Activated CD4-positive, alpha-beta memory T cell treated with anti-CD3 and anti-CD28 coated beads for 36 hours (primary cell): Measurements from ENCODE around the gene TCHP. TPM values are rescaled to one million over a fixed set of nuclear protein-coding genes. Genes with fewer than 3 reads are reported as not detected.
A peak's percentile ranks its signal among the peaks of the same experiment; 100 is the strongest.

Experiments used
- CTCF ChIA-PET: fragments of 350-600 bp; sonication (Branson Sonifier 250); formaldehyde crosslinking; loops from one replicate; lab custom pipeline; 2021; ENCODE audit warnings: antibody characterized with exemption, inconsistent platforms; lab: Charles Lee
- POLR2A ChIA-PET: fragments of 350-600 bp; sonication (Branson Sonifier 250); formaldehyde crosslinking; loops from one replicate; lab custom pipeline; 2021; ENCODE audit warnings: antibody characterized with exemption; lab: Charles Lee
- DNase-seq: peaks from one replicate; pipeline ENCODE4 v3.0.0-alpha.2; 2020
- H3K27ac Mint-ChIP-seq: one replicate; pipeline ENCODE4 v1.8.0; 2021; ENCODE audit warnings: mixed read lengths
- H3K27me3 Mint-ChIP-seq: one replicate; pipeline ENCODE4 v1.8.0; 2021; ENCODE audit warnings: mixed read lengths
- H3K36me3 Mint-ChIP-seq: one replicate; pipeline ENCODE4 v1.8.0; 2021; ENCODE audit warnings: mixed read lengths
- H3K4me1 Mint-ChIP-seq: one replicate; pipeline ENCODE4 v1.8.0; 2021; ENCODE audit warnings: low read depth, mixed read lengths
- H3K4me3 Mint-ChIP-seq: one replicate; pipeline ENCODE4 v1.8.0; 2021; ENCODE audit warnings: mild to moderate bottlenecking, mixed read lengths
- H3K9me3 Mint-ChIP-seq: one replicate; pipeline ENCODE4 v1.8.0; 2021; ENCODE audit warnings: mixed read lengths
- intact Hi-C: fragments of 100-400 bp; cut with micrococcal nuclease; formaldehyde crosslinking; loops from one replicate; pipeline ENCODE4 v1.15.1; 2023
- total RNA-seq, 2 experiments: library from RNA; stranded (reverse); gene quantifications; one replicate each; pipeline ENCODE4 v1.2.3, GENCODE V29; 2021

TCHP gene
- total RNA-seq, 2 experiments from 2014 or later, result 21.2 to 21.3 TPM

GRCh38 chr12:109943811-109944210 is 43.7 kb downstream of the TCHP start:
- Mint-ChIP-seq H3K4me3 (no peak overlapping the region), H3K27me3 (no peaks in the 10 kb centered on the region), H3K4me1 (peaks cover 27% of the 10 kb centered on the region), H3K9me3 (no peaks in the 10 kb centered on the region), H3K27ac (no peak overlapping the region), H3K36me3 (peaks cover 27% of the 10 kb centered on the region)
- POLR2A ChIA-PET, result no interaction called here
- CTCF ChIA-PET, result no interaction called here
- no peak for DNase-seq
- intact Hi-C loops, result no loop called here

GRCh38 chr12:109944561-109945359 is 44.7 kb downstream of the TCHP start:
- intact Hi-C loops, result no loop called here
- Mint-ChIP-seq H3K27me3 (no peaks in the 10 kb centered on the region), H3K36me3 (peaks cover 27% of the 10 kb centered on the region), H3K9me3 (no peaks in the 10 kb centered on the region), H3K4me1 (peaks cover 27% of the 10 kb centered on the region), H3K27ac (no peak overlapping the region), H3K4me3 (no peak overlapping the region)
- ChIA-PET CTCF (no interaction called here), POLR2A (interaction anchor here (0.7 kb wide), 1 partner anchor 508 kb away, joined by 3 read pairs; no protein-coding TSS in a partner anchor)
- DNase-seq, result no peak

GRCh38 chr12:109946505-109946904 is 46.4 kb downstream of the TCHP start:
- H3K4me1 Mint-ChIP-seq, result peaks cover 27% of the 10 kb centered on the region
- peaks cover 32% of the 10 kb centered on the region for H3K36me3 Mint-ChIP-seq
- H3K4me3 Mint-ChIP-seq, result no peak overlapping the region
- no peak overlapping the region for H3K27ac Mint-ChIP-seq
- CTCF ChIA-PET, result interaction anchor here (1.7 kb wide), 1 partner anchor 101 kb away, joined by 4 read pairs; no protein-coding TSS in a partner anchor
- intact Hi-C loops, result no loop called here
- POLR2A ChIA-PET, result no interaction called here
- no peaks in the 10 kb centered on the region for H3K9me3 Mint-ChIP-seq
- no peaks in the 10 kb centered on the region for H3K27me3 Mint-ChIP-seq
- DNase-seq, result peak; percentile 11

GRCh38 chr12:109946913-109947312 is 46.8 kb downstream of the TCHP start:
- Mint-ChIP-seq H3K27ac (no peak overlapping the region), H3K36me3 (peaks cover 36% of the 10 kb centered on the region), H3K27me3 (no peaks in the 10 kb centered on the region), H3K4me3 (no peak overlapping the region), H3K9me3 (no peaks in the 10 kb centered on the region), H3K4me1 (peaks cover 27% of the 10 kb centered on the region)
- POLR2A ChIA-PET, result no interaction called here
- CTCF ChIA-PET, result interaction anchor here (1.4 to 1.7 kb wide), 2 partner anchors 21 to 102 kb away, joined by 4 read pairs; no protein-coding TSS in a partner anchor
- intact Hi-C loops, result no loop called here
- peak; percentile 6 for DNase-seq

- DNase-seq, result peak; percentile 8
- no peaks in the 10 kb centered on the region for H3K9me3 Mint-ChIP-seq
- no peaks in the 10 kb centered on the region for H3K27me3 Mint-ChIP-seq
- H3K36me3 Mint-ChIP-seq, result peaks cover 42% of the 10 kb centered on the region
- CTCF ChIA-PET, result interaction anchor here (1.4 to 1.7 kb wide), 2 partner anchors 20 to 102 kb away, joined by 4 read pairs; no protein-coding TSS in a partner anchor
- intact Hi-C loops, result no loop called here
- peaks cover 32% of the 10 kb centered on the region for H3K4me1 Mint-ChIP-seq
- H3K4me3 Mint-ChIP-seq, result no peak overlapping the region
- POLR2A ChIA-PET, result no interaction called here
- peak overlapping the region; percentile 49 for H3K27ac Mint-ChIP-seq
These were observed 47.4 kb downstream of the TCHP start for GRCh38 chr12:109947521-109947920.

- Mint-ChIP-seq H3K4me1 (peaks cover 38% of the 10 kb centered on the region), H3K27ac (peak overlapping the region; percentile 44), H3K27me3 (no peaks in the 10 kb centered on the region), H3K9me3 (no peaks in the 10 kb centered on the region), H3K4me3 (no peak overlapping the region), H3K36me3 (peaks cover 50% of the 10 kb centered on the region)
- intact Hi-C loops, result no loop called here
- ChIA-PET CTCF (interaction anchor here (1.4 kb wide), 1 partner anchor 19 kb away, joined by 4 read pairs; no protein-coding TSS in a partner anchor), POLR2A (no interaction called here)
- no peak for DNase-seq
These were observed 48.3 kb downstream of the TCHP start for GRCh38 chr12:109948368-109948767.

GRCh38 chr12:109949089-109949488 is 49.0 kb downstream of the TCHP start:
- no peaks in the 10 kb centered on the region for H3K9me3 Mint-ChIP-seq
- intact Hi-C loops, result no loop called here
- no peaks in the 10 kb centered on the region for H3K27me3 Mint-ChIP-seq
- POLR2A ChIA-PET, result no interaction called here
- peaks cover 54% of the 10 kb centered on the region for H3K36me3 Mint-ChIP-seq
- no peak overlapping the region for H3K27ac Mint-ChIP-seq
- no peak overlapping the region for H3K4me3 Mint-ChIP-seq
- peaks cover 38% of the 10 kb centered on the region for H3K4me1 Mint-ChIP-seq
- DNase-seq, result no peak
- CTCF ChIA-PET, result no interaction called here

GRCh38 chr12:109950625-109951024 is 50.6 kb downstream of the TCHP start:
- H3K9me3 Mint-ChIP-seq, result no peaks in the 10 kb centered on the region
- no peaks in the 10 kb centered on the region for H3K27me3 Mint-ChIP-seq
- peaks cover 34% of the 10 kb centered on the region for H3K4me1 Mint-ChIP-seq
- H3K36me3 Mint-ChIP-seq, result peaks cover 49% of the 10 kb centered on the region
- DNase-seq, result no peak
- ChIA-PET CTCF (no interaction called here), POLR2A (no interaction called here)
- no peak overlapping the region for H3K4me3 Mint-ChIP-seq
- no peak overlapping the region for H3K27ac Mint-ChIP-seq
- intact Hi-C loops, result no loop called here

GRCh38 chr12:109951136-109951535 is 51.1 kb downstream of the TCHP start:
- CTCF ChIA-PET, result no interaction called here
- intact Hi-C loops, result no loop called here
- POLR2A ChIA-PET, result no interaction called here
- DNase-seq, result no peak
- Mint-ChIP-seq H3K36me3 (peaks cover 52% of the 10 kb centered on the region), H3K4me1 (peaks cover 34% of the 10 kb centered on the region), H3K27me3 (no peaks in the 10 kb centered on the region), H3K9me3 (no peaks in the 10 kb centered on the region), H3K27ac (no peak overlapping the region), H3K4me3 (no peak overlapping the region)

- Mint-ChIP-seq H3K27ac (peak overlapping the region; percentile 26), H3K36me3 (peaks cover 51% of the 10 kb centered on the region), H3K9me3 (no peaks in the 10 kb centered on the region), H3K4me1 (peaks cover 28% of the 10 kb centered on the region), H3K27me3 (no peaks in the 10 kb centered on the region), H3K4me3 (no peak overlapping the region)
- no peak for DNase-seq
- ChIA-PET POLR2A (interaction anchor here (0.6 kb wide), 1 partner anchor 79 kb away, joined by 3 read pairs; no protein-coding TSS in a partner anchor), CTCF (interaction anchor here (0.6 kb wide), 1 partner anchor 26 kb away, joined by 3 read pairs; no protein-coding TSS in a partner anchor)
- intact Hi-C loops, result no loop called here
These were observed 51.7 kb downstream of the TCHP start for GRCh38 chr12:109951751-109952150.

GRCh38 chr12:109952160-109952858 is 52.2 kb downstream of the TCHP start:
- CTCF ChIA-PET, result interaction anchor here (0.6 kb wide), 1 partner anchor 27 kb away, joined by 3 read pairs; no protein-coding TSS in a partner anchor
- Mint-ChIP-seq H3K36me3 (peaks cover 49% of the 10 kb centered on the region), H3K4me3 (no peak overlapping the region), H3K27me3 (no peaks in the 10 kb centered on the region), H3K9me3 (no peaks in the 10 kb centered on the region), H3K27ac (peak overlapping the region; percentile 64), H3K4me1 (peaks cover 23% of the 10 kb centered on the region)
- intact Hi-C loops, result no loop called here
- POLR2A ChIA-PET, result interaction anchor here (0.6 kb wide), 1 partner anchor 79 kb away, joined by 3 read pairs; no protein-coding TSS in a partner anchor
- DNase-seq, result peak; percentile 18

- Mint-ChIP-seq H3K9me3 (no peaks in the 10 kb centered on the region), H3K27ac (peak overlapping the region; percentile 56)
- POLR2A ChIA-PET, result no interaction called here
These were observed 52.8 kb downstream of the TCHP start for GRCh38 chr12:109952873-109953272.

More at GRCh38 chr12:109952873-109953272, 52.8 kb downstream of the TCHP start:
- intact Hi-C loops, result no loop called here
- H3K4me3 Mint-ChIP-seq, result no peak overlapping the region
- no peaks in the 10 kb centered on the region for H3K27me3 Mint-ChIP-seq
- peaks cover 17% of the 10 kb centered on the region for H3K4me1 Mint-ChIP-seq
- H3K36me3 Mint-ChIP-seq, result peaks cover 44% of the 10 kb centered on the region
- DNase-seq, result no peak
- CTCF ChIA-PET, result no interaction called here
